K562 (cell line): ENCODE data around the gene ZSCAN22. TPM values are rescaled to one million over a fixed set of nuclear protein-coding genes. Genes with fewer than 3 reads are reported as not detected.

Experiments used
- AFF4 ChIP-seq: sonication (generic); formaldehyde crosslinking; IDR thresholded peaks from 2 replicates; pipeline ENCODE4 v1.8.0; 2023; ENCODE audit warnings: mild to moderate bottlenecking, missing genetic modification reagents
- ATF3 ChIP-seq, 2 experiments: fragments of 450-650 bp in 1 of 2; sonication (generic) in 1 of 2; formaldehyde crosslinking in 1 of 2; IDR thresholded peaks in 1 of 2; conservative IDR thresholded peaks in 1 of 2; 2 replicates each; pipeline versions ENCODE4 v1.6.1 to v1.8.1; 2016 to 2023; ENCODE audit warnings: mild to moderate bottlenecking in 2 of 2, moderate library complexity in 2 of 2, inconsistent platforms in 1 of 2, missing genetic modification reagents in 1 of 2
- ATF7 ChIP-seq: fragments of 450-650 bp; IDR thresholded peaks from 2 replicates; pipeline ENCODE4 v1.7.1; 2014; ENCODE audit warnings: mild to moderate bottlenecking, moderate library complexity
- DIDO1 ChIP-seq: fragments of 450-650 bp; IDR thresholded peaks from 2 replicates; pipeline ENCODE4 v1.6.1; 2016; ENCODE audit warnings: low read depth, missing biosample characterization, missing genetic modification characterization
- E2F5 ChIP-seq: sonication (generic); formaldehyde crosslinking; IDR thresholded peaks from 2 replicates; pipeline ENCODE4 v1.8.0; 2022; ENCODE audit warnings: mild to moderate bottlenecking, missing genetic modification reagents
- E4F1 ChIP-seq: fragments of 250-450 bp; sonication (Bioruptor Pico); IDR thresholded peaks from 2 replicates; pipeline ENCODE4 v1.5.0; 2021; ENCODE audit warnings: mild to moderate bottlenecking, borderline replicate concordance
- GTF2E2 ChIP-seq: fragments of 200-800 bp; sonication (Bioruptor generic); IDR thresholded peaks from 2 replicates; pipeline ENCODE4 v1.6.1; 2016; ENCODE audit warnings: missing genetic modification characterization, missing compliant biosample characterization
- HDAC3 ChIP-seq: fragments of 450-650 bp; IDR thresholded peaks from 2 replicates; pipeline ENCODE4 v1.6.1; 2018; ENCODE audit warnings: borderline replicate concordance, mild to moderate bottlenecking, moderate library complexity; ENCODE audit not compliant: partially characterized antibody
- PHB ChIP-seq: fragments of 250-450 bp; sonication (Bioruptor Pico); IDR thresholded peaks from 2 replicates; pipeline ENCODE4 v1.5.0; 2021
- RCOR1 ChIP-seq, 2 experiments: IDR thresholded peaks; 2 replicates each; pipeline ENCODE4 v1.6.1; 2012; ENCODE audit warnings: low read depth in 2 of 2, low read length in 2 of 2, borderline replicate concordance in 1 of 2, improper control_type of control experiment in 1 of 2
- ZEB2 ChIP-seq: fragments of 450-650 bp; IDR thresholded peaks from 2 replicates; pipeline ENCODE4 v1.6.1; 2016
- ZFPM2 ChIP-seq: fragments of 250-450 bp; sonication (Bioruptor Pico); IDR thresholded peaks from 2 replicates; pipeline ENCODE4 v1.5.1; 2022; ENCODE audit warnings: mild to moderate bottlenecking
- ZNF277 ChIP-seq: fragments of 250-450 bp; sonication (Bioruptor Pico); IDR thresholded peaks from 2 replicates; pipeline ENCODE4 v1.8.0; 2022; ENCODE audit warnings: inconsistent platforms, mild to moderate bottlenecking, moderate library complexity, borderline replicate concordance
- ZNF76 ChIP-seq: fragments of 250-450 bp; sonication (Bioruptor Pico); IDR thresholded peaks from 2 replicates; pipeline ENCODE4 v1.4.0; 2020; ENCODE audit warnings: mild to moderate bottlenecking, moderate library complexity, borderline replicate concordance
- polyA plus RNA-seq, 8 experiments: library from polyadenylated mRNA; depleted of rRNA in 4 of 8; stranded (reverse) in 5 of 8; unstranded in 3 of 8; fragments of >200 nt; fragmentation: Nextera tagmentation in 2 of 8; fragmentation: Illumina TruSeq in 1 of 8; extraction: Ambion mirVana in 2 of 8; extraction: Trizol in 1 of 8; gene quantifications; 2 replicates each; pipeline versions ENCODE4 v1.2.1 to v1.2.3, GENCODE V29; 2011 to 2014; ENCODE audit warnings: inconsistent platforms in 1 of 8, missing spikeins in 1 of 8
- total RNA-seq, 7 experiments: library from RNA; depleted of rRNA in 6 of 7; stranded (reverse); fragments of >200 nt in 6 of 7; fragmentation: Illumina TruSeq in 2 of 7; extraction: Trizol in 2 of 7; gene quantifications; 2 replicates each; pipeline versions ENCODE4 v1.2.1 to v1.2.3, GENCODE V29; 2011 to 2021; ENCODE audit warnings: low replicate concordance in 1 of 7

The ZSCAN22 gene
- total and polyA plus RNA-seq, 9 of the 15 experiments (the other 6 are each of a cell fraction or from before 2014, with no cell fraction given) = 0.98 to 5.3 (median 3.0) TPM

- TF ChIP-seq E2F5 (CRISPR knock-in tag) (peak; percentile 75; the same call in 1 of the 2 replicates), ATF3 (IDR thresholded peaks at IDR 0.05) (no peak), ATF3 (CRISPR knock-in tag; conservative IDR thresholded peaks at IDR 0.05) (no peak), ZFPM2 (no peak), HDAC3 (peak; percentile 88), RCOR1 (IDR thresholded peaks at IDR 0.05; ENCODE audit: borderline replicate concordance in 1 of 2, low read depth in 2 of 2, low read length in 2 of 2) (no peak), ZNF277 (no peak), ATF7 (peak; percentile 85; the same call in 1 of the 2 replicates), ZEB2 (peak; percentile 73), PHB (CRISPR knock-in tag) (0 out of 2 replicates have a peak, but pooled peaks have one; percentile 62), ZNF76 (CRISPR knock-in tag) (0 out of 2 replicates have a peak, but pooled peaks have one; percentile 14), AFF4 (CRISPR knock-in tag) (peak; percentile 81), E4F1 (no peak), DIDO1 (peak; percentile 53; the same call in 1 of the 2 replicates), GTF2E2 (tag) (peak; percentile 96)
Measured at GRCh38 chr19:58305065-58305931, 21.5 kb upstream of the ZSCAN22 start, which contains the start of gene ERVK3-1 (continued).
